Ascending aorta (tissue), 2 donors: ENCODE data around the gene ERBB2. TPM values are rescaled to one million over a fixed set of nuclear protein-coding genes. Genes with fewer than 3 reads are reported as not detected.
"Not testable (repeated sequence)": the region's sequence is repeated elsewhere in the genome, so short reads cannot be mapped to it uniquely, and the experiment has no call there.

Source experiments
- DNase-seq, 2 donors: peaks; one replicate each; pipeline ENCODE4 v3.0.0-alpha.2; 2019; ENCODE audit warnings: low spot score in 2 of 2
- H3K27ac ChIP-seq, 2 donors: fragments of 200-600 bp; sonication (generic); one replicate each; pipeline ENCODE4 v1.5.1; 2016 to 2017; ENCODE audit warnings: mild to moderate bottlenecking in 1 of 2
- H3K27me3 ChIP-seq: fragments of 200-600 bp; sonication (generic); one replicate; pipeline ENCODE4 v1.5.1; 2017
- H3K36me3 ChIP-seq, 2 donors: fragments of 200-600 bp; sonication (generic); one replicate each; pipeline ENCODE4 v1.5.1; 2016
- H3K4me1 ChIP-seq, 2 donors: fragments of 200-600 bp; sonication (generic); one replicate each; pipeline ENCODE4 v1.5.1; 2016 to 2017; ENCODE audit warnings: mild to moderate bottlenecking in 1 of 2
- H3K4me3 ChIP-seq, 2 donors: fragments of 200-600 bp; sonication (generic); one replicate each; pipeline ENCODE4 v1.5.1; 2016 to 2017; ENCODE audit warnings: mild to moderate bottlenecking in 1 of 2
- H3K9me3 ChIP-seq, 2 donors: fragments of 200-600 bp; sonication (generic); one replicate each; pipeline ENCODE4 v1.5.1; 2016
- intact Hi-C: fragments of 100-400 bp; cut with DNase I; formaldehyde crosslinking; loops from one replicate; pipeline ENCODE4 v1.15.1; 2023
- total RNA-seq: library from RNA; depleted of rRNA; stranded (reverse); fragments of >200 nt; gene quantifications from one replicate; pipeline ENCODE4 v1.1.0, GENCODE V29; 2016
- TF ChIP-seq, protein P1 (sequence below), 3 experiments: fragments of 200-600 bp in 2 of 3; fragments of 450-650 bp in 1 of 3; sonication (generic) in 2 of 3; IDR thresholded peaks; one replicate each; pipeline ENCODE4 v1.5.1; 2016 to 2019; ENCODE audit warnings: antibody characterized with exemption in 3 of 3, mild to moderate bottlenecking in 1 of 3, moderate library complexity in 1 of 3

Gene ERBB2
- total RNA-seq, 1 donor from 2014 or later = 124 TPM

DNA sequence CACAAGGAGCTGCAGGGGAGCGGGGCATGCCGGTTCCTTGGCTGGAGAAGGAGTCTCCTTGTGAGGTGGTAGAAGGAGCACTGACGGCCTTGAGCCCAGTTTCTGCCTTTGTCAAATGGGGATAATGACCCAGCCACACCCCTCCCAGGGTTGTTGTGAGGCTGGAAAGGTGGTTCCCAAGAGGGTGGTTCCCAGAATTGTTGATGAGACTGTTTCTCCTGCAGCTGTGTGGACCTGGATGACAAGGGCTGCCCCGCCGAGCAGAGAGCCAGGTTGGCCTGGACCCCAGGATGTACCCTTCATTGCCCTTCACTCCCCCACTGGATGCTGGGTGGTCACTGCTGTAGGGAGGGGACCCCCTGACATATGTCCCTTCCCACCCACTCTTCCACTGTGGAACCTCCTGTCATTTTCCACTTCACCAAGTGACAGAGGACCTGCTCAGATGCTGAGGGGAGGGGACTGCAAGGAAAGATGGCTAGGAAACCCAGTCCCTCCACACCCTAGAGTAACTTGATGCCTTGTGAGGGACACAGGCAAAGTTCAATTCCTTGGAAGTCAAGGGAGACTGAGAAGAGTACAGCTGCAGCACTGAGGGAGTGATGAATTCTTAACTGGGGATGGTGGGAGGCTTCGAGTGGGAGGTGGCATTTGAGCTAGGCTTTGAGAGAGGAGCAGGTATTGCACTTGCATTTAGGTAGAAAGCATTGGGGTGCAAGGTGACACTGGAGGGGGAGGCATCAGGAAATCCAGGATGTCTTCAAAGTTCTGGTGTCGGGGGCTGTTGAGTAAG, 19.9 kb downstream of the ERBB2 start:
- Histone ChIP-seq H3K27me3 (no peaks in the 10 kb centered on the region), H3K9me3 (no peaks in the 10 kb centered on the region), H3K27ac (no peak overlapping the region), H3K36me3 (peaks cover 61 to 94% of the 10 kb centered on the region in 2 donors), H3K4me1 (no peaks in the 10 kb centered on the region), H3K4me3 (no peak overlapping the region)
- TF ChIP-seq, protein P1, sequence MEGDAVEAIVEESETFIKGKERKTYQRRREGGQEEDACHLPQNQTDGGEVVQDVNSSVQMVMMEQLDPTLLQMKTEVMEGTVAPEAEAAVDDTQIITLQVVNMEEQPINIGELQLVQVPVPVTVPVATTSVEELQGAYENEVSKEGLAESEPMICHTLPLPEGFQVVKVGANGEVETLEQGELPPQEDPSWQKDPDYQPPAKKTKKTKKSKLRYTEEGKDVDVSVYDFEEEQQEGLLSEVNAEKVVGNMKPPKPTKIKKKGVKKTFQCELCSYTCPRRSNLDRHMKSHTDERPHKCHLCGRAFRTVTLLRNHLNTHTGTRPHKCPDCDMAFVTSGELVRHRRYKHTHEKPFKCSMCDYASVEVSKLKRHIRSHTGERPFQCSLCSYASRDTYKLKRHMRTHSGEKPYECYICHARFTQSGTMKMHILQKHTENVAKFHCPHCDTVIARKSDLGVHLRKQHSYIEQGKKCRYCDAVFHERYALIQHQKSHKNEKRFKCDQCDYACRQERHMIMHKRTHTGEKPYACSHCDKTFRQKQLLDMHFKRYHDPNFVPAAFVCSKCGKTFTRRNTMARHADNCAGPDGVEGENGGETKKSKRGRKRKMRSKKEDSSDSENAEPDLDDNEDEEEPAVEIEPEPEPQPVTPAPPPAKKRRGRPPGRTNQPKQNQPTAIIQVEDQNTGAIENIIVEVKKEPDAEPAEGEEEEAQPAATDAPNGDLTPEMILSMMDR (IDR thresholded peaks at IDR 0.05) = no peak
- intact Hi-C loops = loop anchor here (10.0 kb wide), 1 partner anchor 205 kb away; the partner anchor contains the start of genes LRRC3C and ORMDL3
- no peak for DNase-seq

DNA sequence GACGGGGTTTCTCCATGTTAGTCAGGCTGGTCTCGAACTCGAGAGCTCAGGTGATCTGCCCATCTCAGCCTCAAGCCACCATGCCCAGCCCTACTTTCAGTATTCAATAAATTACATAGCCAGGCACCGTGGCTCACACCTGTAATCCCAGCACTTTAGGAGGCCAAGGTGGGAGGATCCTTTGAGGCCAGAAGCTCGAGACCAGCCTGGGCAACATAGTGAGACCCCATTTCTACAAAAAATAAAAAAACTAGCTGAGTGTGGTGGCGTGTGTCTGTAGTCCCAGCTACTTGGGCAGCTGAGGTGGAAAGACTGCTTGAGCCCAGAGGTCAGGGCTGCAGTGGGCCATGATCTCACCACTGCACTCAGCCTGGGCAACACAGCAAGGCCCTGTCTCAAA, 22.2 kb downstream of the ERBB2 start:
- no peak overlapping the region for H3K4me3 ChIP-seq
- peaks cover 50 to 94% of the 10 kb centered on the region in 2 donors for H3K36me3 ChIP-seq
- no peaks in the 10 kb centered on the region for H3K27me3 ChIP-seq
- no peaks in the 10 kb centered on the region for H3K9me3 ChIP-seq
- DNase-seq = no peak
- intact Hi-C loops = loop anchor here (10.0 kb wide), 1 partner anchor 203 kb away; the partner anchor contains the start of genes LRRC3C and ORMDL3
- H3K4me1 ChIP-seq = no peaks in the 10 kb centered on the region
- no peak overlapping the region for H3K27ac ChIP-seq
- TF ChIP-seq, protein P1 (IDR thresholded peaks at IDR 0.05) = no peak

DNA sequence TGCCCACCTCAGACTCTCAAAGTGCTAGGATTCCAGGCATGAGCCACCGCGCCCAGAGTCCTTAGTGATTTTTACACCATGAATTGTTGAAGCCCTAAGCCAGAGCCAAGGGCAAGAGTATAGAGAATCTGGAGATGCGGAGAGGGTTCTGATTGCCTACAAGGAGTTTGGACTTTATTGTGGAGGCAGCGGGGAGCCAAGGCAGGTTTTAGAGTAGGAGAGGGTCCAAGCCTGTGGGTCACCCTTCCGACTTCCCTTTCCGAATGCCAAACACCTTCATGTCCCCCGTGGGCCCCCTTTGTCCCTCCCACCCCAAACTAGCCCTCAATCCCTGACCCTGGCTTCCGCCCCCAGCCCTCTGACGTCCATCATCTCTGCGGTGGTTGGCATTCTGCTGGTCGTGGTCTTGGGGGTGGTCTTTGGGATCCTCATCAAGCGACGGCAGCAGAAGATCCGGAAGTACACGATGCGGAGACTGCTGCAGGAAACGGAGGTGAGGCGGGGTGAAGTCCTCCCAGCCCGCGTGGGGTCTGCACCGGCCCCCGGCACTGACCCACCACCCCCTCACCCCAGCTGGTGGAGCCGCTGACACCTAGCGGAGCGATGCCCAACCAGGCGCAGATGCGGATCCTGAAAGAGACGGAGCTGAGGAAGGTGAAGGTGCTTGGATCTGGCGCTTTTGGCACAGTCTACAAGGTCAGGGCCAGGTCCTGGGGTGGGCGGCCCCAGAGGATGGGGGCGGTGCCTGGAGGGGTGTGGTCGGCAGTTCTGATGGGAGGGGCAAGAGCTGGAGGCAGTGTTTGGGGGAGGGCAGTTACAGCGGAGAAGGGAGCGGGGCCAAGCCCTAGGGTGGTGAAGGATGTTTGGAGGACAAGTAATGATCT, 23.3 kb downstream of the ERBB2 start:
- Histone ChIP-seq H3K27ac (no peak overlapping the region), H3K4me3 (no peak overlapping the region), H3K9me3 (no peaks in the 10 kb centered on the region), H3K36me3 (peaks cover 53 to 94% of the 10 kb centered on the region in 2 donors), H3K27me3 (no peaks in the 10 kb centered on the region), H3K4me1 (no peaks in the 10 kb centered on the region)
- TF ChIP-seq, protein P1 (IDR thresholded peaks at IDR 0.05) = no peak
- no peak for DNase-seq
- intact Hi-C loops = loop anchor here (10.0 kb wide), 1 partner anchor 202 kb away; the partner anchor contains the start of genes LRRC3C and ORMDL3

DNA sequence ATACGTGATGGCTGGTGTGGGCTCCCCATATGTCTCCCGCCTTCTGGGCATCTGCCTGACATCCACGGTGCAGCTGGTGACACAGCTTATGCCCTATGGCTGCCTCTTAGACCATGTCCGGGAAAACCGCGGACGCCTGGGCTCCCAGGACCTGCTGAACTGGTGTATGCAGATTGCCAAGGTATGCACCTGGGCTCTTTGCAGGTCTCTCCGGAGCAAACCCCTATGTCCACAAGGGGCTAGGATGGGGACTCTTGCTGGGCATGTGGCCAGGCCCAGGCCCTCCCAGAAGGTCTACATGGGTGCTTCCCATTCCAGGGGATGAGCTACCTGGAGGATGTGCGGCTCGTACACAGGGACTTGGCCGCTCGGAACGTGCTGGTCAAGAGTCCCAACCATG, 24.9 kb downstream of the ERBB2 start:
- H3K27ac ChIP-seq = no peak overlapping the region
- peaks cover 0 to 6% of the 10 kb centered on the region in 2 donors for H3K4me1 ChIP-seq
- H3K9me3 ChIP-seq = no peaks in the 10 kb centered on the region
- no peak overlapping the region for H3K4me3 ChIP-seq
- TF ChIP-seq, protein P1 (IDR thresholded peaks at IDR 0.05) = no peak
- H3K27me3 ChIP-seq = no peaks in the 10 kb centered on the region
- DNase-seq = no peak
- intact Hi-C loops = loop anchor here (10.0 kb wide), 1 partner anchor 200 kb away; the partner anchor contains the start of genes LRRC3C and ORMDL3
- peaks cover 43 to 84% of the 10 kb centered on the region in 2 donors for H3K36me3 ChIP-seq

DNA sequence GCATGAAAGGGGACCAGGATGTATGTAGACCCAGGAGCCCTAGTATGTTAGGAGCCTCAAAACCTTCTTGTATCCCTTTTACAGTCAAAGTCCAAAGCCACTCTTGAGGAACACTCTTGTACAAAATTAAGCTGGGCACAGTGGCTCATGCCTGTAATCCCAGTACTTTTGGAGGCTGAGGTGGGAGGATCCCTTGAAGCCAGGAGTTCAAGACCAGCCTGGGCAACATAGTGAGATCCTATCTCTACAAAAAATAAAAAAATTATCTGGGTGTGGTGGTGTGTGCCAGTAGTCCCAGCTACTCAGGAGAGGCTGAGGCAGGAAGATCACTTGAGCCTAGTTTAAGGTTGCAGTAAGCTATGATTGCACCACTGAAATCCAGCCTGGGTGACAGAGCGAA, 26.1 kb downstream of the ERBB2 start:
- H3K36me3 ChIP-seq = peaks cover 40 to 72% of the 10 kb centered on the region in 2 donors
- H3K27me3 ChIP-seq, H3K27ac ChIP-seq, H3K4me1 ChIP-seq, DNase-seq, H3K4me3 ChIP-seq, H3K9me3 ChIP-seq: not testable (repeated sequence)
- intact Hi-C loops = loop anchor here (10.0 kb wide), 1 partner anchor 199 kb away; the partner anchor contains the start of genes LRRC3C and ORMDL3
